Hypothalamus (tissue), 51 donors: ENCODE results near the gene HIP1.
"Not testable (repeated sequence)": the region's sequence is repeated elsewhere in the genome, so short reads cannot be mapped to it uniquely, and the experiment has no call there.

Source experiments
- DNase-seq, 51 donors: peaks; one replicate each; lab custom pipeline; 2025; lab: John Stamatoyannopoulos, UW

The HIP1 gene

GRCh38 chr7:75738604-75738974 is at the start of gene HIP1:
Gene HIP1 (minus strand): TSS chr7:75738941. CDS start chr7:75738920, 21 bp downstream.
- peak in 2 of 51 donors; percentile 44 to 51 for DNase-seq

GRCh38 chr7:75788154-75788847 is 49.6 kb upstream of the HIP1 start:
- DNase-seq, result not testable (repeated sequence)

- not testable (repeated sequence) for DNase-seq
Measured at GRCh38 chr7:75783058-75783457, 44.3 kb upstream of the HIP1 start.

- not testable (repeated sequence) for DNase-seq
Measured at GRCh38 chr7:75780647-75781273, 42.0 kb upstream of the HIP1 start.

- DNase-seq, result not testable (repeated sequence)
Measured at GRCh38 chr7:75779516-75779915, 40.8 kb upstream of the HIP1 start.

GRCh38 chr7:75779035-75779434 is 40.3 kb upstream of the HIP1 start:
- DNase-seq, result not testable (repeated sequence)

GRCh38 chr7:75776295-75776971 is 37.7 kb upstream of the HIP1 start:
- DNase-seq, result no peak

GRCh38 chr7:75773958-75774357 is 35.2 kb upstream of the HIP1 start:
- DNase-seq, result not testable (repeated sequence)

- DNase-seq, result no peak
Measured at GRCh38 chr7:75772081-75773077, 33.6 kb upstream of the HIP1 start, which contains the start of gene CCL26. Gene CCL26 (minus strand): TSS chr7:75772211. CDS start chr7:75772176, 35 bp downstream.

GRCh38 chr7:75771224-75771623 is 32.5 kb upstream of the HIP1 start:
- no peak for DNase-seq

GRCh38 chr7:75762350-75762917 is 23.7 kb upstream of the HIP1 start:
- DNase-seq, result peak in 6 of 51 donors; percentile 1 to 48 (median 9)

GRCh38 chr7:75761801-75762200 is 23.1 kb upstream of the HIP1 start:
- DNase-seq, result not testable (repeated sequence)

GRCh38 chr7:75758491-75758890 is 19.8 kb upstream of the HIP1 start:
- DNase-seq, result no peak

- DNase-seq, result no peak
Measured at GRCh38 chr7:75757860-75758259, 19.1 kb upstream of the HIP1 start.

- DNase-seq, result peak in 5 of 51 donors; percentile 1 to 19 (median 3)
Measured at GRCh38 chr7:75756991-75757676, 18.4 kb upstream of the HIP1 start.

- DNase-seq, result no peak
Measured at GRCh38 chr7:75756206-75756990, 17.7 kb upstream of the HIP1 start.

GRCh38 chr7:75743455-75743859 is 4.7 kb upstream of the HIP1 start:
- DNase-seq, result no peak

- peak in 7 of 51 donors; percentile 1 to 31 (median 5) for DNase-seq
Measured at GRCh38 chr7:75740846-75741497, 2.2 kb upstream of the HIP1 start.
